Loucy (cell line): Measurements from ENCODE around the gene EIF4E2.

Source experiments
- H2AFZ ChIP-seq: fragments of 200-600 bp; sonication (generic); 2 replicates; pipeline ENCODE4 v1.6.0; 2016; ENCODE audit warnings: antibody characterized with exemption, mild to moderate bottlenecking, low read length, moderate library complexity
- H3F3A ChIP-seq: fragments of 200-600 bp; 2 replicates; pipeline ENCODE4 v1.6.0; 2016; ENCODE audit warnings: antibody characterized with exemption, low read depth, mild to moderate bottlenecking
- H3K27me3 ChIP-seq: fragments of 200-600 bp; sonication (generic); 2 replicates; pipeline ENCODE4 v1.6.1; 2014; ENCODE audit warnings: low read length, mild to moderate bottlenecking; ENCODE audit not compliant: insufficient read depth, poor library complexity, severe bottlenecking
- H3K36me3 ChIP-seq: fragments of 200-600 bp; sonication (generic); 2 replicates; pipeline ENCODE4 v1.6.1; 2016; ENCODE audit warnings: low read length; ENCODE audit not compliant: insufficient read depth
- H3K4me1 ChIP-seq: fragments of 200-600 bp; sonication (generic); 2 replicates; pipeline ENCODE4 v1.5.1; 2014; ENCODE audit warnings: low read length, mild to moderate bottlenecking; ENCODE audit not compliant: insufficient read depth, poor library complexity, severe bottlenecking
- H3K4me2 ChIP-seq: fragments of 200-600 bp; sonication (generic); 2 replicates; pipeline ENCODE4 v1.6.0; 2014; ENCODE audit warnings: antibody characterized with exemption, low read length, low read depth, mild to moderate bottlenecking; ENCODE audit not compliant: poor library complexity, severe bottlenecking
- H3K4me3 ChIP-seq: fragments of 200-600 bp; sonication (generic); 2 replicates; pipeline ENCODE4 v1.5.1; 2014; ENCODE audit warnings: low read length, mild to moderate bottlenecking, mixed read lengths; ENCODE audit not compliant: poor library complexity, severe bottlenecking
- H3K79me2 ChIP-seq: fragments of 200-600 bp; sonication (generic); 2 replicates; pipeline ENCODE4 v1.6.1; 2014; ENCODE audit warnings: low read length; ENCODE audit not compliant: insufficient read depth
- H3K9ac ChIP-seq: fragments of 200-600 bp; sonication (generic); 2 replicates; pipeline ENCODE4 v1.6.0; 2014; ENCODE audit warnings: mild to moderate bottlenecking, low read depth, low read length, moderate library complexity; ENCODE audit not compliant: poor library complexity, severe bottlenecking
- H3K9me2 ChIP-seq: fragments of 200-600 bp; sonication (generic); replicated peaks from 2 replicates; pipeline ENCODE4 v1.6.1; 2016; ENCODE audit warnings: low read depth, low read length, mixed read lengths
- H3K9me3 ChIP-seq: fragments of 200-600 bp; sonication (generic); 2 replicates; pipeline ENCODE4 v1.6.1; 2014; ENCODE audit warnings: mild to moderate bottlenecking, antibody characterized with exemption, low read length, low read depth; ENCODE audit not compliant: insufficient read depth
- H4K20me1 ChIP-seq: fragments of 200-600 bp; sonication (generic); 2 replicates; pipeline ENCODE4 v1.6.0; 2014; ENCODE audit warnings: antibody characterized with exemption, low read length, mild to moderate bottlenecking; ENCODE audit not compliant: insufficient read depth, poor library complexity, severe bottlenecking
- EZH2phosphoT487 ChIP-seq: fragments of 200-600 bp; IDR thresholded peaks from 2 replicates; pipeline ENCODE4 v1.6.1; 2018; ENCODE audit warnings: antibody characterized with exemption, mild to moderate bottlenecking, moderate library complexity, borderline replicate concordance
- TF ChIP-seq, protein P1 (sequence below): fragments of 200-600 bp; sonication (generic); conservative IDR thresholded peaks from 2 replicates; pipeline ENCODE4 v1.5.1; 2014; ENCODE audit warnings: mild to moderate bottlenecking, antibody characterized with exemption, low read length

The EIF4E2 gene

DNA sequence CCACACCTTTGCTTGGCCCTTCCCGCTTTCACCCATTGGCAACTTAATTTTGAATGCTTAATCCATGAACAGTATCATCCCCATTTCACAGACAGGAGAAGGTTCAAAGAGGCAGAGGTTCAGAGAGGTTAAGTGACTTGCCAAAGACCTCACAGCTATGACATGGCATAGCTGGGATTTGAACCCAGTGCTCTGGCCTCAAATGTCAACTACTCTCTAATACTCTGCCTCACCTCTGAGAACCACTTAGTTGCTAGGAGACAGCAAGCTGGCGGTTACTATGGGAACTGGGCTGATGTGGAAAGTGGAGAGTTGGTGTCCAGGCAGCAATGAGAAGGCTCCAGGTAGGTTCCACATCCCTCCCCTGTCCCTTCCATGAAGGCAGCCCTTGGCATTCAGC lies 46.1 kb upstream of the EIF4E2 start:
- H4K20me1 ChIP-seq = no peaks in the 10 kb centered on the region
- TF ChIP-seq EZH2phosphoT487 = no peak
- TF ChIP-seq, protein P1, sequence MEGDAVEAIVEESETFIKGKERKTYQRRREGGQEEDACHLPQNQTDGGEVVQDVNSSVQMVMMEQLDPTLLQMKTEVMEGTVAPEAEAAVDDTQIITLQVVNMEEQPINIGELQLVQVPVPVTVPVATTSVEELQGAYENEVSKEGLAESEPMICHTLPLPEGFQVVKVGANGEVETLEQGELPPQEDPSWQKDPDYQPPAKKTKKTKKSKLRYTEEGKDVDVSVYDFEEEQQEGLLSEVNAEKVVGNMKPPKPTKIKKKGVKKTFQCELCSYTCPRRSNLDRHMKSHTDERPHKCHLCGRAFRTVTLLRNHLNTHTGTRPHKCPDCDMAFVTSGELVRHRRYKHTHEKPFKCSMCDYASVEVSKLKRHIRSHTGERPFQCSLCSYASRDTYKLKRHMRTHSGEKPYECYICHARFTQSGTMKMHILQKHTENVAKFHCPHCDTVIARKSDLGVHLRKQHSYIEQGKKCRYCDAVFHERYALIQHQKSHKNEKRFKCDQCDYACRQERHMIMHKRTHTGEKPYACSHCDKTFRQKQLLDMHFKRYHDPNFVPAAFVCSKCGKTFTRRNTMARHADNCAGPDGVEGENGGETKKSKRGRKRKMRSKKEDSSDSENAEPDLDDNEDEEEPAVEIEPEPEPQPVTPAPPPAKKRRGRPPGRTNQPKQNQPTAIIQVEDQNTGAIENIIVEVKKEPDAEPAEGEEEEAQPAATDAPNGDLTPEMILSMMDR = no peak
- no peak overlapping the region for H2AFZ ChIP-seq
- H3K4me2 ChIP-seq = no peak overlapping the region
- H3K9me2 ChIP-seq = no peaks in the 10 kb centered on the region
- H3K79me2 ChIP-seq = no peaks in the 10 kb centered on the region
- H3K4me3 ChIP-seq = no peak overlapping the region
- no peaks in the 10 kb centered on the region for H3K36me3 ChIP-seq
- H3K9ac ChIP-seq = no peak overlapping the region
- no peaks in the 10 kb centered on the region for H3K9me3 ChIP-seq
- no peaks in the 10 kb centered on the region for H3F3A ChIP-seq
- no peaks in the 10 kb centered on the region for H3K27me3 ChIP-seq
- H3K4me1 ChIP-seq = no peaks in the 10 kb centered on the region

DNA sequence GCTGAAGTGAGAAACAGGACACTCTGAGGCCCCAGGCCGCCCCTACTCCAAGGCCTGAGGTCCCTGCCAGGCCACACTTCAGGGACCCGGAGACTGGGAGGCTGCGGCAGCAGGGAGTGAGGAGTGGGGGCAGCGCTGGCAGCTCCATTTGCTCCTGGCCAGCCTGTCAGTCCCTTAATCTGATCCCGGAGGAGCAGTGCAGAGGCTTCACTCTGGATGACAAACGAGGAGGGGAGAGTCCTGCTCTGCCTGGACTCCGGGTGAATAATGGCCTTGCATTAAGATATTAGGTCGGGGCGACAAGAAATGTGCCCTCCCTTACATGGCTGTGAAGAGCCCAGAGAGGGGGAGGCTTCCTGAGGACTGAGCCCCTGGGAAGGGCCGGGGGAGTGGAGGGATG lies 44.6 kb upstream of the EIF4E2 start:
- no peak for TF ChIP-seq EZH2phosphoT487
- TF ChIP-seq, protein P1 = no peak
- H3K79me2 ChIP-seq = no peaks in the 10 kb centered on the region
- H3K9me2 ChIP-seq = no peaks in the 10 kb centered on the region
- no peak overlapping the region for H3K4me3 ChIP-seq
- H3K36me3 ChIP-seq = no peaks in the 10 kb centered on the region
- H3F3A ChIP-seq = no peaks in the 10 kb centered on the region
- no peak overlapping the region for H3K9ac ChIP-seq
- no peaks in the 10 kb centered on the region for H4K20me1 ChIP-seq
- no peaks in the 10 kb centered on the region for H3K4me1 ChIP-seq
- H2AFZ ChIP-seq = no peak overlapping the region
- no peaks in the 10 kb centered on the region for H3K27me3 ChIP-seq
- no peaks in the 10 kb centered on the region for H3K9me3 ChIP-seq
- no peak overlapping the region for H3K4me2 ChIP-seq

DNA sequence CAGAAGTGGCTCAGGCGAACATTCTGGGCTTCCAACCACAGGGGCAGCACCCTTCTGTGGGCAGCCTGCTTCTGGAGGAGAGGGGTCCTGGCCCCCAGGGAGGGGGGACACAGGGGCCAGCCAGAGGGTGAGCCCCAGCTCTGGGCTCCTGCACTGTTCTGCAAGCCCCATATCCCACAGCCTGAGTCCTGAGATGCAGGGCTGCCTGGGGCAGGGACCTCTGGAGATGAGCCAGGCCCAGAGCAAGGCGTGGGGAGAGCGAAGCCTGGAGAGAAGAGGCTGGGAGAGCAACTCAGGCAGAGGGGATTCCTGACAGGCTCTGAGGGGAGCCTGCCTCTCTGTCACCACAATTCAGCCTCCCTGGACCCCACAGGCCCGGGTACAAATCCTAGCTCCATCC lies 43.8 kb upstream of the EIF4E2 start:
- H3K4me2 ChIP-seq = no peak overlapping the region
- H3K9me2 ChIP-seq = no peaks in the 10 kb centered on the region
- H4K20me1 ChIP-seq = no peaks in the 10 kb centered on the region
- no peaks in the 10 kb centered on the region for H3F3A ChIP-seq
- no peak overlapping the region for H3K9ac ChIP-seq
- H3K4me1 ChIP-seq = no peaks in the 10 kb centered on the region
- no peaks in the 10 kb centered on the region for H3K79me2 ChIP-seq
- H3K9me3 ChIP-seq = no peaks in the 10 kb centered on the region
- TF ChIP-seq EZH2phosphoT487 = no peak
- TF ChIP-seq, protein P1 = no peak
- H2AFZ ChIP-seq = no peak overlapping the region
- H3K4me3 ChIP-seq = no peak overlapping the region
- H3K36me3 ChIP-seq = no peaks in the 10 kb centered on the region
- H3K27me3 ChIP-seq = no peaks in the 10 kb centered on the region
